ENCODE data around the gene GNG3. TPM values are rescaled to one million over a fixed set of nuclear protein-coding genes. Genes with fewer than 3 reads are reported as not detected.
A peak's percentile ranks its signal among the peaks of the same experiment; 100 is the strongest.

The GNG3 gene
- total RNA-seq, 1 experiment from 2014 or later = not detected

DNA sequence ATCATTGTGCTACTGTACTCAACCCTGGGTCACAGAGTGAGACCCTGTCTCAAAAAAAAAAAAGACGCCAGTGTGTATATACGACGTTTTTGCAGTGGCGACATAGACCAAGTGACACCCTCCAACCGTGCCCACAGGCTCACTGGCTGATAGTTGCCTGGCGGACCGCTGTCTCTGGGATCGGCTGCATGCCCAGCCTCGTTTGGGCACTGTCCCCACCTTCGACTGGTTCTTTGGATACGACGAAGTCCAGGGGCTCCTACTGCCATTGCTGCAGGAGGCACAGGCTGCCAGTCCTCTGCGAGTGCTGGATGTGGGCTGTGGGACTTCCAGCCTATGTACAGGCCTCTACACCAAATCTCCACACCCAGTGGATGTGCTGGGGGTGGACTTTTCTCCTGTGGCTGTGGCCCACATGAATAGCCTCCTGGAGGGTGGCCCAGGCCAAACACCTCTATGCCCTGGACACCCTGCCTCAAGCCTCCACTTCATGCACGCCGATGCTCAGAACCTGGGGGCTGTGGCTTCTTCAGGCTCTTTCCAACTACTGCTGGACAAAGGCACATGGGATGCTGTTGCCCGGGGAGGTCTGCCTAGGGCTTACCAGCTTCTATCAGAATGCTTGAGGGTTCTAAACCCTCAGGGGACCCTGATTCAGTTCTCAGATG, 41.1 kb upstream of the GNG3 start:
- no peaks in the 10 kb centered on the region for H3K9me3 ChIP-seq (ENCODE audit: low read length)
- intact Hi-C loops (cut with micrococcal nuclease) = no loop called here
- H3K27me3 ChIP-seq (ENCODE audit: low read length) = no peaks in the 10 kb centered on the region
- H3K27ac ChIP-seq (ENCODE audit: low read length) = peak overlapping the region; percentile 30
- H2AFZ ChIP-seq (ENCODE audit: low read length) = no peak overlapping the region
- TF ChIP-seq EZH2phosphoT487 (IDR thresholded peaks at IDR 0.05; ENCODE audit: borderline replicate concordance, low read length) = no peak
- TF ChIP-seq, protein P1, sequence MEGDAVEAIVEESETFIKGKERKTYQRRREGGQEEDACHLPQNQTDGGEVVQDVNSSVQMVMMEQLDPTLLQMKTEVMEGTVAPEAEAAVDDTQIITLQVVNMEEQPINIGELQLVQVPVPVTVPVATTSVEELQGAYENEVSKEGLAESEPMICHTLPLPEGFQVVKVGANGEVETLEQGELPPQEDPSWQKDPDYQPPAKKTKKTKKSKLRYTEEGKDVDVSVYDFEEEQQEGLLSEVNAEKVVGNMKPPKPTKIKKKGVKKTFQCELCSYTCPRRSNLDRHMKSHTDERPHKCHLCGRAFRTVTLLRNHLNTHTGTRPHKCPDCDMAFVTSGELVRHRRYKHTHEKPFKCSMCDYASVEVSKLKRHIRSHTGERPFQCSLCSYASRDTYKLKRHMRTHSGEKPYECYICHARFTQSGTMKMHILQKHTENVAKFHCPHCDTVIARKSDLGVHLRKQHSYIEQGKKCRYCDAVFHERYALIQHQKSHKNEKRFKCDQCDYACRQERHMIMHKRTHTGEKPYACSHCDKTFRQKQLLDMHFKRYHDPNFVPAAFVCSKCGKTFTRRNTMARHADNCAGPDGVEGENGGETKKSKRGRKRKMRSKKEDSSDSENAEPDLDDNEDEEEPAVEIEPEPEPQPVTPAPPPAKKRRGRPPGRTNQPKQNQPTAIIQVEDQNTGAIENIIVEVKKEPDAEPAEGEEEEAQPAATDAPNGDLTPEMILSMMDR (conservative IDR thresholded peaks at IDR 0.05; ENCODE audit: low read depth, low read length) = no peak
- TF ChIP-seq EZH2 (IDR thresholded peaks at IDR 0.05; ENCODE audit: low read length, unreplicated experiment) = no peak
- peaks cover 13% of the 10 kb centered on the region for H3F3A ChIP-seq (ENCODE audit: low read length, unreplicated experiment)
- H3K9ac ChIP-seq (ENCODE audit: low read length) = peak overlapping the region; percentile 92
- no peak for ATAC-seq
- peak overlapping the region; percentile 93 for H3K4me2 ChIP-seq (ENCODE audit: low read length)
- peak overlapping the region; percentile 98 for H3K4me3 ChIP-seq (ENCODE audit: low read length)
- BruUV-seq (replicated peaks) = no TSS peak
- peaks cover 72% of the 10 kb centered on the region for H3K79me2 ChIP-seq (ENCODE audit: low read length)
- DNase-seq = no peak
- no peaks in the 10 kb centered on the region for H3K9me2 ChIP-seq (replicated peaks; ENCODE audit: low read length)
- CTCF ChIA-PET = interaction anchor here (0.5 to 1.7 kb wide), 2 partner anchors 15 to 121 kb away, joined by 4 to 6 read pairs; partner anchors contain the start of gene TMEM179B
- peaks cover 14% of the 10 kb centered on the region; the same call in 1 of the 2 replicates for H4K20me1 ChIP-seq (ENCODE audit: low read length)
- peaks cover 16% of the 10 kb centered on the region for H3K36me3 ChIP-seq (ENCODE audit: low read depth, low read length)
- peaks cover 35% of the 10 kb centered on the region for H3K4me1 ChIP-seq (ENCODE audit: insufficient read depth, low read length)
- POLR2A ChIA-PET (ENCODE audit: unreplicated experiment) = interaction anchor here (0.6 to 2.1 kb wide), 2 partner anchors 11 to 96 kb away, joined by 5 to 11 read pairs; no protein-coding TSS in a partner anchor

DNA sequence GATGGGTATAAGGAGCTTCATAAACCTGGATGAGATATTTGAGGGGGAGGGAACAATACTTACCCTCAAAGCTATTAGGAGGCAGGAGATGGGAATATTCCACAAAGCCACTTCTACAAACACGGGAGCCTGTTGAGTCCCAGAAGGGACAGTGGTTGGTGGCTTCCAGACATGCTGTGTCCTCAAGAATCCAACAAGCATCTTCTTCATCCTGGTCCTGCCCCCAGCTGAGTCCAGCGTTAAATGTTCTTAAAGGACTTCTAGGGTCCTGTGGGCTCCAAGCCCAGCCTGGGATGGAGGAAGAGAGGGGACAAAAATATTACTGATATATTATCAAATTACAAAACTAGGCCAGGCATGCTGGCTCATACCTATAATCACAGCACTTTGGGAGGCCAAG, 40.0 kb upstream of the GNG3 start:
- Histone ChIP-seq H3K27me3 (ENCODE audit: low read length) (no peaks in the 10 kb centered on the region), H3K4me2 (ENCODE audit: low read length) (peak overlapping the region; percentile 93), H3K79me2 (ENCODE audit: low read length) (peaks cover 82% of the 10 kb centered on the region), H2AFZ (ENCODE audit: low read length) (no peak overlapping the region), H3K9me3 (ENCODE audit: low read length) (no peaks in the 10 kb centered on the region), H3K36me3 (ENCODE audit: low read depth, low read length) (peaks cover 16% of the 10 kb centered on the region), H4K20me1 (ENCODE audit: low read length) (peaks cover 14% of the 10 kb centered on the region; the same call in 1 of the 2 replicates), H3K9ac (ENCODE audit: low read length) (no peak overlapping the region), H3K4me1 (ENCODE audit: insufficient read depth, low read length) (peaks cover 35% of the 10 kb centered on the region), H3K4me3 (ENCODE audit: low read length) (peak overlapping the region; percentile 98; the same call in 1 of the 2 replicates), H3F3A (ENCODE audit: low read length, unreplicated experiment) (peaks cover 13% of the 10 kb centered on the region), H3K27ac (ENCODE audit: low read length) (no peak overlapping the region), H3K9me2 (replicated peaks; ENCODE audit: low read length) (no peaks in the 10 kb centered on the region)
- DNase-seq = no peak
- no TSS peak for BruUV-seq (replicated peaks)
- TF ChIP-seq EZH2phosphoT487 (IDR thresholded peaks at IDR 0.05; ENCODE audit: borderline replicate concordance, low read length) = no peak
- no peak for TF ChIP-seq EZH2 (IDR thresholded peaks at IDR 0.05; ENCODE audit: low read length, unreplicated experiment)
- TF ChIP-seq, protein P1 (conservative IDR thresholded peaks at IDR 0.05; ENCODE audit: low read depth, low read length) = no peak
- CTCF ChIA-PET = no interaction called here
- ATAC-seq = no peak
- intact Hi-C loops (cut with micrococcal nuclease) = no loop called here
- POLR2A ChIA-PET (ENCODE audit: unreplicated experiment) = no interaction called here
